Activated gamma-delta T cell (primary cell): Measurements from ENCODE around the gene PCGF3.
A peak's percentile ranks its signal among the peaks of the same experiment; 100 is the strongest.
"Not testable (repeated sequence)": the region's sequence is repeated elsewhere in the genome, so short reads cannot be mapped to it uniquely, and the experiment has no call there.

Experiments used
- DNase-seq: peaks from one replicate; lab custom pipeline; 2025; lab: John Stamatoyannopoulos, UW

Gene PCGF3

DNA sequence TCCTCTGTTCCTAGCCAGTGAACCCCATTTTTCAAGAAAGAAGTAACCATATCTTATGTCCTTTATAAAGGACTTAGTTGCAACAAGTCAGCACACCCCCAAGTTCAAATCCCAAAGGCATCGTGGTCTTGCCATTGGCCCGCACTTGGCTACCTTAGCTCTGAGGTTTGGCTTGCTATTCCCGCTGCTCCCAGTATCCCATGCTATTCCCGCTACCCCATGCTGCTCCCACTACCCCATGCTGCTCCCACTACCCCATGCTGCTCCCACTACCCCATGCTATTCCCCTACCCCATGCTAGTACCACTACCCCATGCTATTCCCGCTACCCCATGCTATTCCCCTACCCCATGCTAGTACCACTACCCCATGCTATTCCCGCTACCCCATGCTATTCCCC, 37.4 kb upstream of the PCGF3 start:
- not testable (repeated sequence) for DNase-seq

DNA sequence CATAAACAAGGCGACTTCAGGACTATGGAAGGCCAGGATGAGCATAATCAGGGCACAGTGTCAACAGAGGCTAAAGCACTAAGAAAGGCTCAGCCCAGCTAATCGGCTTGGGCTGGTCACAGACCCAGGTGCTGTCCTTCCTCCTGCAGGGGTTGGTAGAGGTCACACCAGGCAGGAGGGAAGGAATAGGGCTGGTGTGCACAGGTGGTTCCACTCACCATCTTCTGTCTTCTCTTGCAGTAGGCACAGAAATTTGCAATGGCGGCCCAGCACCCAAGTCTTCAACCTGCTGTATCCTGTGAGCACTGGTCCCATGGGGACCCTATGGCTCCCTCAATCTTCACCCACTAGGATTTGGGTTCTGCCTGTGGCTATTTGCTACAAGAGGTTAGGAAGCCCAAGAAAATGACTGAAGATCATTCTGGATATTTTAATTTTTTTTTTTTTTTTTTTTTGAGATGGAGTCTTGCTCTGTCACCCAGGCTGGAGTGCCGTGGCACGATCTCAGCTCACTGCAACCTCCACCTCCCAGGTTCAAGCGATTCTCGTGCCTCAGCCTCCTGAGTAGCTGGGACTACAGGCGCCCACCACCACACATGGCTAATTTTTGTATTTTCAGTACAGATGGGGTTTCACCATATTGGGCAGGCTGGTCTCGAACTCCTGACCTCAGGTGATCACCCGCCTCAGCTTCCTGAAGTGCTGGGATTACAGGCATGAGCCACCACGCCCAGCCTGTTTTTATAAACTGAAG, 35.6 kb upstream of the PCGF3 start:
- not testable (repeated sequence) for DNase-seq

DNA sequence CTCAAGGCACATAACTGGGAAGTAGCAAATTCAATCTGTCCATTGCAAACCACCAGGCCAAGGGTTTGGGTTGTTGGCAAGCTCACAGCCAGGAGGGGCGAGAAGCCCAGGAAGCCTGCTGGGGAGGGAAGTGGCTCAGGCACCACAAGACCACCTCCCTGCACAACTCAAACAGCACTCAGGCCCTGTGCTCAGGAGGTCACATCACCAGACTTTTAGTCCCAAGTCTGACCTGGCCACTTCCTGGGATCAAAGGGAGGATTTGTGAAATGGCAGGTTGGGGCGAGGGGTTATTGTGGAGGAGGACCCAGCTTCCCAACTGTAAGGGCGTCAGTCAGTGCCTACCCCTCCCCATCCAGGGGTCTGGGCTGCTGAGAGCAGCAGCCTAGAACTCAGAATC, 33.9 kb upstream of the PCGF3 start:
- no peak for DNase-seq

DNA sequence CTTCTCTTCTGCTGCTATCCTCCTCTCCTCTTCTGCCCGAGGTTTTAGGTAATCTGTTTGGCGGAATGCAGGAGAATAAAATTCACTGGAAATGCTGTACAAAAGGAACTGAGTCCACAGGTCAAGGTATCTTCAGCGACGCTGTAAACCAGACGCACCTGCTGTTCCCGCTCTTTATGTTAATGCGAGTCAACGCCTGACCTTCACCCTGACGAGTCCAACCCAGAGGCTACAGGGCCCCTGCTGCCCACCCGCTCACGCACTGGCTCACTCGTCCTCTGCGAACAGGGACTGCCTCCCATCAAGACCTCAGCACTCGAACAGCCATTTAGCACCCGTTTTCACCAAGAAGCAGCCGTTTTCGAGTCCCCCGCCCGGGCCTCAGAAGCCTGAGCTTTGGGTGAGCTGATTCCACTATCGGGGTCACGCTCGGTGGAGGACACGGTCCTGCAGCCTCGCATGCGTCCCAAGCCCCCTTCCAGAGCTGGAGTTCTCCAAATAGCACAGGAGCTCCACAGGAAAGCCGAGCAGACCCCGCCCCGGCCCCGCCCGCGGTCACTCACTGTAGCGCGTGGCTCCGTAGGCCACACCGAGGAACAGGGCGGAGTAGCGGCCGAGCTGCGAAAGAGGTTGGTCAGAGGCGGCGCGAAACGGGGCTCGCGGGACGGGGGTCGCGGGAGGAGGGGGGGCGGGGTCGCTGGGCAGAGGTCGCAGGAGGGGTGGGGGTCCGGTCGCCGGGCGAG, 32.1 kb upstream of the PCGF3 start:
- DNase-seq, result peak; percentile 41

DNA sequence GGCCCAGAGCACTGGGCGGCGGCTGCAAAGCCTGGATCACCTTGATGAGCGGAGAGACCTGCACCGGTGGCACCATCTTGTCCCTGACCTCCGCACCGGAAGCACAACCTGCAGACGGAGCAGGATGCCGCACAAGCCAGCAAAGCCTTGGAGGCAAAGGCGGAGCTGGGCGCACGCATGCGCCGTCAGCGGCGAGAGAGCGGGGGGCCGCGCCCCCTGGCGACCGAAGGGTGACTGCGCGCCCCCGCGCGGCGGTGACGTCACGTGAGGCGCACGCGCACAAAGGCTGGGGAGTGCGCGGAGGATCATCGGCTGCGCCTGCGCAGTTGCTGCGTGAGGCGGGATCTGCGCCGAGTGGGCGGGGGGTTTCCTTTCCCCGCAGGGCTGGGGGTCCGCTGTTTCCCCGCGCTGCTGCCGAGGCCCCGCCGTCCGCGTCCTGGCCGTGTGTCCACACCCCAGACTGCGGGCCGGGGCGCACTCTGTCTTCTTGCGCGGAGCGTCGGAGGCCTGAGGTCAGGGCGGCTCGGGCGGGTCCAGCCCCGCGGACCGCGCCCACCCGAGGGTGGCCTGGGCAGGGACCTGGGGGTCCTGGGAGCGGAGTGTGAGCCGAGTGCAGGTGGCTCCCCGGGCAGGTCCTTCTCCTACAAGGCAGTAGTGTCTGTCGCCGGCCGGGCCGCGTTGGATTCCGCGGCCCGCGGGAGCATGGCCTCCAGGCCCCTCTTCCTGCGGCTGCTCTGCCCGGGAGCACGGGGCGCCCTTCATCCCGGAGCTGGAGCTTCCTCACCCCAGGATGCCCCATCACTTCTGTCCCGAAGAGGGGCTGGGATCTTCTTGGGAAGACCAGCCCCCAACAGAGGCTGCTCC, 31.2 kb upstream of the PCGF3 start, which contains the start of the genes ATP5ME and MYL5:
Gene ATP5ME (minus strand): TSS at position 105 of the 864 bp plus-strand sequence. CDS start 29 bp downstream, at position 76.
Gene MYL5 (plus strand): TSS at position 371 of the 864 bp plus-strand sequence. CDS start 3,485 bp downstream, outside the sequence.
- DNase-seq, result peak; percentile 98

DNA sequence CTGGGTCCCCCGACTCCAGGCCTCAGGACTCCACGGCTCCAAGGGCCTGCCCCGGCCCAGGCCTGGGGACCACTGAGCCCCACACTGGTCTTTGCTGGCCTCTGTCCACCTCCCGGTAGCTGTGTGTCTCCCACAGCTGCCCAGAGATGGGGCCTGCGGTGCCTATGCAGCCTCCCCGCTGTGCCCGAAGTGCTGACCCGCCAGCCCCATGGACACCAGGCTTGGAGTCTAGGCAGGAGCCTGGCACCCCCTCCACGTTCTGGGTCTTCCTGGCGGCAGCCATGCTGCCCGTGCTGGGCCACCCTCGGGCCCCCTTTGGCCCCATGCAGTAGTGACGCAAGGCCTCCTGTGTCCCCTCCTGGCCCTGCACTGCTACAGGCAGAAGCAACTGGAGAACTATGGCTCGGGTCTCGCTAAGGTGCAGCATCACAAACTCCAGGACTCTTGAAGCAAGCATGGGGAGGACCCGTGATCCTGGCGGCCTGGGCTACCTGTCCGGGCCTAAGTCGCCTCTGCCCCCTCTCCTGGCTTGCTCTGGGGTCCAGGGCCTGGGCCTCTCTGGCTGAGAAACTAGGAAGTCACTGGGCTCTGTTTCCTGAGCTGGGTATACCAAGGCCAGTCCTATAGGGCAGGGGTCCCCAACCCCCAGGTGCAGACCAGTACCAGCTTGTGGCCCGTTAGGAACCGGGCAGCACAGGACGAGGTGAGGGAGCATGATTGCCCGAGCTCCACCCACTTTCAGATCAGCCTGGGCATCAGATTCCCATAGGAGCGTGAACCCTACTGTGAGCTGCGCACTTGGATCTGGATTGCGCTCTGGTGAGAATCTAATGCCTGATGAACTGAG, 30.4 kb upstream of the PCGF3 start:
- DNase-seq, result no peak

DNA sequence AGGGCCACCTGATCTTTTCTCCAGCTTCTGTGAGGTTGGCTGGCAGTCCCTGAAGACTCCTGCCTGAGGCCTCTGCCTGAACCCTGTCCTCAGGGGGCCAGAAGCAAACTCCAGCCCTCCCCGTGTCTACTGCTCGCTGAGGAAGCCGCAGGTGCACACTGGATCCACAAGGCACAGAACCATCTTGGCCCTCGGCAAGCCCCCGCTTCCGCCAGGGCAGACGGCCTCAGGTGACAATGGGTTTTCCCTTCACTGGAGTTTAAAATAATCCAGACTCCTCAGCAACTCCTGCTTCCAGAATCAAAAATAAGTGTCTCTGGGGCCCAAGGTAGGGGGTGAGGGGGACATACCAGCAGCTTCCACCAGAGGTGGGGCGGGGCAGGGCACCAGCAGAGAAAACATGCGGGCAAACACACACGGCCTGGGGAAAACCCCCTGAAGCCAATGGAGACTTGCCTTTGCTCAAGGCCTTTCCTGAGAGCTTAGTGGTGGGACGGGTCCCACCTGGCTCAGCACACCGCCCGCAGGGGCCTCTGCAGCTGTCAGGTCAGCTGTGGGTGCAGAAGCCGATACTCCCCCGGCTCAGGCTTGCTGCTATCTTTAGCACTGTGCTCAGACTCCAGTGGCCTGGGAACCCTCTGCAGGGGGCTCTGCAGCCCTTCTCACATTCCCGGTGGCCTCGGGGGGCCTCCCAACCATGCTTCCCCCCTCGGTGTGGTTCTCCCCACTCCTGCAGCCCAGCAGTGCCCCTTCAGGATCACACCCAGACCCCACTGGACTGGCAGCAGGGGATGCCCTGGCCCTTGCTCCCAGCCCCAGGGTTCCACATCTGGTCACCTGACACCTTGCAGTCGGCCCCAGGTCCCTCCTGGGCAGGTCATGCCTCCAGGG, 29.4 kb upstream of the PCGF3 start:
- no peak for DNase-seq

DNA sequence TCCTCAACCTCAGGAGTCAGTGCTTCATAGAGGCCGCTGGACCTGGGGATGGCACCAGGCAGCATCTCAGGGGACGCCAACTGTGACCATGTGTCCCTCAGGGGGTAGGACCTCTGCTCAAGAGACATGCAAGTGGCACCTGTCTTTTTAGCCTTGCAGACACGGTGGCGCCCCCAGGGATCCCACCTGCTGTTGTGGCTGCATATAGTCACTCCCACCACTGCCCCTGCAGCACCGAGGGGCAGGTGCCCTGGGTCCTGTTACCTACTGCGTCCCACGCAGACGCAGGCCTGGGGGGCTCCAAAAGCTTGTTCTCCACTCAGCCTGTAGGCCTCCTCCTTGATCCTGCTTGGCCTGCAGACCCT, 28.8 kb upstream of the PCGF3 start:
- no peak for DNase-seq

DNA sequence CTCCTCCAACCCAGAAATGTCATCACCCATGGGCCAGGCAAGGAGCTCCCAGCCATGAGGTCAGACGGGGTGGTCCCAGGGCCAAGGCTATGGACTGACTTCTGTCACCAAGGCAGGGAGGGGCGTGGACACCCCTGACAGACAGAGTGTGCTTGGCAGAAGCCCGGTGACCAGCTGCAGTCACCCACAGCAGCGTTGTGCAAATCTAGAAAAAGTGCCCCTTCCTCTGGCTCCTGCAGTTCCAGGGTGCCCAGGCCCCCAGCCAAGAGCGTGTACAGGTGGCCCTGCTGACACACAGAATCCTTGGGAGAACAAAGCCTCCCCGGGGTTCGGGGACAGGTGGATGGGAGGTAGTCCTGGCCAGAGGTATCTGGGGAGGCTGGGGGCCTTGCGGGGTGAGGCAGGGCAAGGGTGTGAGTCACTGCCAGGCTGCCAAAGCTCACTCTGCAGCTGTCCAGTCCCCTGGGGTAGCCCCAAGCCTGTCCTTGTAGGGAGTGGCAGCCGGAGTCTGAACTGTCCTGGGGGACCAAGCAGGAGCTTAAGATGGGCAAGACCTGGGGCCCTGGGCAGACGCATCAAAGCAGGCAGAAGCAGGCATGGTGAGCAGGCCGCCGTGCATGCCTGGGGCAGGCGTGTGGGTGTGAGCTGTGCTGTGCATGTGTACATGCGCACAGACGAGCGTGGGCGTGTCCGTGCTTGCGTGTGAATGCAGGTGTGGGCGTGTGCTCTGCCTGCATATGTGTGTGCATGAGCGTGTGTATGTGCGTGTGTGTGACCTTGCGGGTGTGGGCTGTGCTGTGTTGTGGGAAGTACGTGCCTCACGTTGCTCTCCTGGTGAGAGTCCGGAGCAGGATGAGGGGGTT, 28.0 kb upstream of the PCGF3 start:
- no peak for DNase-seq

DNA sequence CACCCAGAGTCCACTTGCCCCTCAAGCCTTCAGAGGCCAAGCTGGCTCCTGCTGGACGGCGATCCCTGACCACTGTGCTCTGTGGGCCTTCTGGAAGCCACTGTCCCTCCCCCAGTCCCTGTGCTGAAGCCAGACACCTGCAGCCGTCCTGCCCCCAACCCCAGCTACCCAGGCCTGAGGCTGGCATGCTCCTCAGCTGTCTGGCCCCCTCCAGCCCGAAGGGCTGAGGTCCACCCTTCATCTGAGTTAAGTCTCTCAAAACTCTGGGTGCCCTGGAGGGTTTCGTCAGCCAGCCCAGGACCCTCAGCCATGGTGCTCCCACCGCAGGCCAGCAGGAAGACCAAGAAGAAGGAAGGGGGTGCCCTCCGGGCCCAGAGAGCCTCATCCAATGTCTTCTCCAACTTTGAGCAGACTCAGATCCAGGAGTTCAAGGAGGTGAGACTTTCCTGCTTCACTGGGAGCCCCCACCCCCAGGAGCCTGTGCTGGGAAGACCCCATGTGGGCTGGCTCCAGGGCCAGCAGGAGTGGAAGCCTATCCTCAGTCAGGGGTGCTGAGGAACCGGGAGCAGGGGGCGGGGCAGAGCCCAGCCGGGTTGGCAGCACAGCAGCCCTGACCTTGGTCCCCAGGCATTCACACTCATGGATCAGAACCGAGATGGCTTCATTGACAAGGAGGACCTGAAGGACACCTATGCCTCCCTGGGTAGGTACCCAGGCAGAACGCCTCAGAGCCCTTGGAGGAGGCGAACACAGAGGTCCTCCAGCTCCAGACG, 27.1 kb upstream of the PCGF3 start:
- DNase-seq, result no peak

DNA sequence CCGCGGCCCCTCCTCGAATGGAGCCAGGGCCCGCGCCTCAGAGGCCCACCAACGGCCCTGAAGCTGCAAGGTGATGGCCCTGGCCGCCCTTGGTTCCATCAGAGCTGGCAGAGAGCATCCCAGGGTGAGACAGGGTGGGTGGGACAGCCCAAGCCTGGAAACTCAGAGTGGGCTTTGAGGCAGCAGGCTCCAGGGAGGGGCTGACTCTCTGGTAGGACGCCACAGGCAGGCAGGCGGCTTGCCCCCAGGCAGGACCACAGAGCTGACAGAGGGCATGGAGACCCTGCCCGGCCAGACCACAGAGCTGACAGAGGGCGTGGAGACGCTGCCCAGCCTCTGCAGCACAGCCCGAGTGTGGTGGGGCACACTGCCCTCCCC, 26.5 kb upstream of the PCGF3 start:
- DNase-seq, result no peak

DNA sequence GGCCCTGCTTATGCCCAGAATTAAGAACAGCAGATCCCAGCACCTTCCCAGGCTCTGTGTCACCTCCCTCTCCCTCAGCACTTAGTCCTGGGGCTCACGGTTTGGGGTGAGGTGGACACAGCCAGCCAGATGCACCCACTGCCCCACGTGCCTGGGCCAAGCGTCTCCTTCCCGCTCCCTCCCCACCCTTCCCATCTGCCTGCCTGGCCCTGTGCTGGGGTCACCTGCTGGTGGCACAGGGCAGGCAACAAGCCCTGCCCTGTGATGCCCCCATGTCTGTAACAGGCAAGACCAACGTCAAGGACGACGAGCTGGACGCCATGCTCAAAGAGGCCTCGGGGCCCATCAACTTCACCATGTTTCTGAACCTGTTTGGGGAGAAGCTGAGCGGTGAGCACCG, 26.0 kb upstream of the PCGF3 start:
- DNase-seq, result no peak

DNA sequence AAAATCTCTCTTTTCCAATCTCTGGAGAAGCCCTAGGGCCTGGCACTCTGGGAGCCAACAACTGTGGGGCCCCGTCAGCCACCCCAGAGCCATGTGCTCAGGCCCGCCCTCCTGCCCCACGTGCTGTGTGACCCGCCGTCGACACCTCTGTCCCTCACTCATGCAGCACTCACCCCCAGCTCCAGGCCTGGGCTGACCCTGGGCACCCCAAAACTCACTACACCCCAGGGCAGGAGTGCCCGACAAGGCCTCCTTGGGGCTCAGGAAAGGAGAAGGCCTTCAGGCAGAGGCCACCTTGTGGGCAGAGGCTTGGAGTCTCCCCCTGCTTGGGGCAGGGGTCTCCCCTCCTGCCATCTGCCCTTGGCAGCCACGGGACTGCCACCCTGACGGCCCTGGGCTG, 25.5 kb upstream of the PCGF3 start:
- DNase-seq, result no peak

DNA sequence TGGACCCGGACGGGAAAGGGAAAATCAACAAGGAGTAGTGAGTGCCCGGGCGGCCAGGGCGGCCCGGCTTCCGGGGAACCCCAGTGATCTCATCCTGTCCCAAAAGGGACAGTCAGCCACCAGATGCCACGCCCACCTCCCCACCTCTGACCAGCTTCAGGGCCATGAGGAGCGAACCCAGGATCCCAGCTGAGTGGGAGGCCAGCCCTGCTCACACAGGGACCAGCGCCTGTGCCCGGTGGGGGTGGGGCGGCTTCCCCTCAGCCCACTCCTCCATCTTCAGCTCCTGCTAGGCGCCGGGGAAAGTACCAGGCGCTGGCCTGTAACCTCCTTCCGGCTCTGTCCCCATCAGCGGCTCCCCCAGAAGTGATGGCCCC, 25.1 kb upstream of the PCGF3 start:
- DNase-seq, result no peak

DNA sequence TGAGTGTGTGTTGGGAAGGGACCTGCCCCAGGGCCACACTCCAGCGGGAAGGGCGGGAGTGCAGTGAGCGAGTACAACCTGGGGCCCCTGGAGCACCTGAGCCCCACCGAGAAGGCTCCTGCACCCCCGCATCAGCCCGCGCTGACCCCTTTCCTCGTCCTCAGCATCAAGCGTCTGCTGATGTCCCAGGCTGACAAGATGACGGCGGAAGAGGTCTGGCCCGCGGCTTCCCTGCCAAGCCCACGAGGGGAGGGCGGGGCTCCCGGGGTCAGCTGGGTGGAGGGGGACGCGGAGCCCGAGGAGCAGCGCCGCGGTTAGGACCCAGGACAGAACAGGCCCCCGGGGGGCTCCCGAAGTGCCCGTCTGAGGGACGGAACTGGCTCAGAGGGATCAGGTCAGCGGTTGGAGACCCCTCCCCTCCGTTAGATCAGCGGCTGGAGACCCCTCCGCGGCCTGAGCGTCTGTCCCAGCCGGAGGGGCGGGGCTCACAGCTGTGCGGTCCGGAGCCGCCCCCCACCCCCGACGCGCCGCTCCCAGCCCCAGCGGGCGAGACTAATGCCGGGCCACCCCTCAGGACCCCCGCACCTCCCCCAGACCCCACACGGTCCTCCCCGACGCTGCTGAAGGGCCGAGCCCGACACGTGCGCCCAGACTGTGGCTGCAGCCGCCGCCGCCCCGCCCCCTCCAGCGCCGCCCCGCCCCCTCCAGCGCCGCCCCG, 24.5 kb upstream of the PCGF3 start:
- DNase-seq, result peak; percentile 40

DNA sequence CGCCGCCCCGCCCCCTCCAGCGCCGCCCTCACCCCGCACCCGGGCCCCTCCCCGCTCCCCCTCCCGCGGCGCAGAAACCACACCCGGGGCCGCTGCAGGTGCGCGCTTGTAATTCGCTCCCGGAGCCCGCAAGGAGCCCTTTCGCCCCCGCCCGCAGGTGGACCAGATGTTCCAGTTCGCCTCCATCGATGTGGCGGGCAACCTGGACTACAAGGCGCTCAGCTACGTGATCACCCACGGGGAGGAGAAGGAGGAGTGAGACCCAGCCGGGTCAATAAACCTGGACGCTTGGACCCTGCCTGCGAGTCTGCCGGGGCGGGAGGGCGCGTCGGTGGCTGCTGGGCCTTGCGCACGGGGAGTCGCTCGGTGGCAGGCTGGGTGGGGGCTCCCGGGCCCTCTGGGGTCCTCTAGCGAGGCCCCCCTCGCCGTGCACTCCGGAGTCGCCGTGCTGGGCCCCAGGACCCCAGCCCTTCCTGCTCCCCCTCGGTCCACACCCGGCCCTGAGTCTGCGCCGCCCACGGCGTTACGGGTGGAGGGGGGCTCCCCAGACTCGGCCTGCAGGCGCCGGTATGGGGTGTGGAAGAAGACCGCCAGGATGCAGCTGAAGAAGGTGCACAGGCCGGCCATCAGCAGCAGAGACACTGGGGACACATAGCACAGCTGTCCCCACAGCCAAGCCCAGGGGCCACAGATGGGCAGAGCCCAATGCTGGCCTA, 23.7 kb upstream of the PCGF3 start:
- peak; percentile 21 for DNase-seq

DNA sequence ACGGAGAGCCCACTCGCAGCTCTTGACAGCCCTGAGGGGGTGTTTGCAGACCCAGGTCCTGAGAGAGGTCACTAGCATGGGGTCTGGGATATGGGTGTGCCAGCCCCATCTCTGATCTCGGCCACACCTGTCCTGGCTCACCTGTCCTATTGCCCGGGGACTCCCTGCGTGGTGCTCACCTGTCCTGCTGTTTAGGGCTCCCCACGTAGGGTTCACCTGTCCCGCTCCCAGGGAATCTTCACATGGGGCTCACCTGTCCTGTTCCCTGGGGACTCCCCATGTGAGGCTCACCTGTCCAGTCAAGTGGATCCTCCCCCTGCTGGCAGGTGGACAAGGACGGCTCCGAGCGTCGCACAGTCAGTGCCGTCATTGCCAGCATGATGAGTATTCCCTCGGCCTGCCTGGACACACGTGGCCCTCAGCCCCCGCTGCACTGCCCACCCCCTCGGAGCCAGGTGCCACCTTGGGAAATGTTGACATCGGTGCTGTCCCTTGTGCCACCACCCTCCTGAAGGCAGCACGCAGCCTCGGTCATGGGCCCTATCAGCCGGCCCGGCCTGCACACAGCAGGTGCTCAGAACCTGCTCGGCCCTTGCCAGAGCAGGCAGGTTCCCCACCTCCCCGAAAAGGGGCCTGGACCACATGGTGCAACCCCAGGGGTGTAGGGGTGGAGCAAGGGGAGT, 23.0 kb upstream of the PCGF3 start:
- no peak for DNase-seq
